ENCODE measurements around the gene PTK6. TPM values are rescaled to one million over a fixed set of nuclear protein-coding genes. Genes with fewer than 3 reads are reported as not detected.

Gene PTK6
- total and polyA plus RNA-seq, 2 of the 13 experiments (the other 11 are each of a cell fraction or from before 2014, with no cell fraction given) = 0.08 TPM; not detected in 1

GRCh38 chr20:63577317-63577894, 40.2 kb upstream of the PTK6 start (continued):
- TF ChIP-seq PRDM4 (CRISPR knock-in tag; IDR thresholded peaks at IDR 0.05; ENCODE audit: borderline replicate concordance) (no peak), SPEN (CRISPR knock-in tag; IDR thresholded peaks at IDR 0.05; ENCODE audit: low read depth) (no peak), NONO (IDR thresholded peaks at IDR 0.05) (no peak), NONO (CRISPR knock-in tag; conservative IDR thresholded peaks at IDR 0.05) (no peak), FLYWCH1 (CRISPR knock-in tag; IDR thresholded peaks at IDR 0.05) (no peak), E2F5 (CRISPR knock-in tag; conservative IDR thresholded peaks at IDR 0.05) (no peak), ZFP62 (CRISPR knock-in tag; IDR thresholded peaks at IDR 0.05) (no peak), ATAD3A (CRISPR knock-in tag; IDR thresholded peaks at IDR 0.05) (no peak), ZNF709 (CRISPR knock-in tag; IDR thresholded peaks at IDR 0.05) (no peak), TFE3 (CRISPR knock-in tag; IDR thresholded peaks at IDR 0.05) (peak; percentile 44; the same call in 1 of the 2 replicates), DRAP1 (CRISPR knock-in tag; IDR thresholded peaks at IDR 0.05) (no peak), CCAR2 (optimal IDR thresholded peaks at IDR 0.05; ENCODE audit: low read depth, low read length) (no peak), SYNCRIP (IDR thresholded peaks at IDR 0.05; ENCODE audit: insufficient read depth, low read depth, low read length) (no peak), MAF1 (CRISPR knock-in tag; IDR thresholded peaks at IDR 0.05; ENCODE audit: borderline replicate concordance) (no peak), ZNF740 (CRISPR knock-in tag; IDR thresholded peaks at IDR 0.05) (no peak), SRSF4 (IDR thresholded peaks at IDR 0.05; ENCODE audit: low read depth, low read length, poor library complexity, severe bottlenecking) (no peak), TRIM24 (CRISPR knock-in tag; IDR thresholded peaks at IDR 0.05) (no peak), ZNF513 (CRISPR knock-in tag; conservative IDR thresholded peaks at IDR 0.05) (no peak), PAWR (CRISPR knock-in tag; IDR thresholded peaks at IDR 0.05; ENCODE audit: borderline replicate concordance) (no peak), ZNF775 (CRISPR knock-in tag; IDR thresholded peaks at IDR 0.05; ENCODE audit: borderline replicate concordance) (no peak), ESRRA (CRISPR knock-in tag; IDR thresholded peaks at IDR 0.05; ENCODE audit: low read depth) (no peak), NFKBIZ (CRISPR knock-in tag; IDR thresholded peaks at IDR 0.05) (peak; percentile 77; the same call in 1 of the 2 replicates), ZNF552 (CRISPR knock-in tag; IDR thresholded peaks at IDR 0.05; ENCODE audit: borderline replicate concordance) (no peak), ZNF260 (CRISPR knock-in tag; IDR thresholded peaks at IDR 0.05; ENCODE audit: borderline replicate concordance, low read depth) (no peak)

Measured in HepG2 (cell line).